OCI-LY1 (cell line): ENCODE data around the gene MED7.

Source experiments
- H2AFZ ChIP-seq: fragments of 200-600 bp; sonication (generic), shearing (Covaris generic); 2 replicates; pipeline ENCODE4 v1.6.0; 2014; ENCODE audit warnings: antibody characterized with exemption, mild to moderate bottlenecking, low read length
- H3F3A ChIP-seq: fragments of 200-600 bp; sonication (generic), shearing (Covaris generic); 2 replicates; pipeline ENCODE4 v1.6.0; 2014; ENCODE audit warnings: mild to moderate bottlenecking, antibody characterized with exemption, low read length, moderate library complexity; ENCODE audit not compliant: insufficient read depth
- H3K27ac ChIP-seq: fragments of 200-600 bp; sonication (generic); 2 replicates; pipeline ENCODE4 v1.5.1; 2014; ENCODE audit warnings: low read length, mixed run types, mild to moderate bottlenecking, low read depth; ENCODE audit not compliant: poor library complexity, severe bottlenecking
- H3K27me3 ChIP-seq: fragments of 200-600 bp; sonication (generic); 2 replicates; pipeline ENCODE4 v1.6.0; 2014; ENCODE audit warnings: antibody characterized with exemption, mild to moderate bottlenecking, low read length, moderate library complexity; ENCODE audit not compliant: insufficient read depth
- H3K36me3 ChIP-seq: fragments of 200-600 bp; sonication (generic); 2 replicates; pipeline ENCODE4 v1.6.1; 2014; ENCODE audit warnings: mild to moderate bottlenecking, antibody characterized with exemption, low read length, moderate library complexity, mixed read lengths; ENCODE audit not compliant: insufficient read depth
- H3K4me1 ChIP-seq: fragments of 200-600 bp; sonication (generic); 2 replicates; pipeline ENCODE4 v1.5.1; 2014; ENCODE audit warnings: mild to moderate bottlenecking, low read length, moderate library complexity; ENCODE audit not compliant: insufficient read depth, severe bottlenecking
- H3K4me2 ChIP-seq: fragments of 200-600 bp; sonication (generic), shearing (Covaris generic); 2 replicates; pipeline ENCODE4 v1.6.1; 2014; ENCODE audit warnings: low read length
- H3K4me3 ChIP-seq: fragments of 200-600 bp; sonication (generic); 2 replicates; pipeline ENCODE4 v1.5.1; 2014; ENCODE audit warnings: low read length, low read depth, mild to moderate bottlenecking, mixed read lengths; ENCODE audit not compliant: poor library complexity, severe bottlenecking
- H3K79me2 ChIP-seq: fragments of 200-600 bp; shearing (Covaris generic); 2 replicates; pipeline ENCODE4 v1.6.1; 2016; ENCODE audit warnings: mixed run types, low read length, mixed read lengths; ENCODE audit not compliant: insufficient read depth
- H3K9ac ChIP-seq: fragments of 200-600 bp; sonication (generic), shearing (Covaris generic); 2 replicates; pipeline ENCODE4 v1.6.1; 2014; ENCODE audit warnings: mild to moderate bottlenecking, low read length, mixed read lengths
- H3K9me2 ChIP-seq: fragments of 200-600 bp; sonication (generic), shearing (Covaris generic); 2 replicates; pipeline ENCODE4 v1.6.1; 2014; ENCODE audit warnings: low read depth, mild to moderate bottlenecking, low read length, mixed read lengths
- H3K9me3 ChIP-seq: fragments of 200-600 bp; shearing (Covaris generic); 2 replicates; pipeline ENCODE4 v1.6.1; 2014; ENCODE audit warnings: low read length, mixed read lengths
- H4K20me1 ChIP-seq: fragments of 200-600 bp; sonication (generic), shearing (Covaris generic); 2 replicates; pipeline ENCODE4 v1.6.0; 2016; ENCODE audit warnings: mild to moderate bottlenecking, low read length; ENCODE audit not compliant: insufficient read depth
- EZH2 ChIP-seq: fragments of 200-600 bp; sonication (generic), shearing (Covaris generic); IDR thresholded peaks from 2 replicates; pipeline ENCODE4 v1.8.0; 2017; ENCODE audit warnings: borderline replicate concordance, mixed run types, mild to moderate bottlenecking, antibody characterized with exemption, low read length, moderate library complexity, mixed read lengths
- TF ChIP-seq, protein P1 (sequence below): fragments of 200-600 bp; sonication (generic), shearing (Covaris generic); IDR thresholded peaks from 2 replicates; pipeline ENCODE4 v1.5.1; 2017; ENCODE audit warnings: mild to moderate bottlenecking, antibody characterized with exemption, low read length, moderate library complexity, mixed read lengths

MED7 gene

DNA sequence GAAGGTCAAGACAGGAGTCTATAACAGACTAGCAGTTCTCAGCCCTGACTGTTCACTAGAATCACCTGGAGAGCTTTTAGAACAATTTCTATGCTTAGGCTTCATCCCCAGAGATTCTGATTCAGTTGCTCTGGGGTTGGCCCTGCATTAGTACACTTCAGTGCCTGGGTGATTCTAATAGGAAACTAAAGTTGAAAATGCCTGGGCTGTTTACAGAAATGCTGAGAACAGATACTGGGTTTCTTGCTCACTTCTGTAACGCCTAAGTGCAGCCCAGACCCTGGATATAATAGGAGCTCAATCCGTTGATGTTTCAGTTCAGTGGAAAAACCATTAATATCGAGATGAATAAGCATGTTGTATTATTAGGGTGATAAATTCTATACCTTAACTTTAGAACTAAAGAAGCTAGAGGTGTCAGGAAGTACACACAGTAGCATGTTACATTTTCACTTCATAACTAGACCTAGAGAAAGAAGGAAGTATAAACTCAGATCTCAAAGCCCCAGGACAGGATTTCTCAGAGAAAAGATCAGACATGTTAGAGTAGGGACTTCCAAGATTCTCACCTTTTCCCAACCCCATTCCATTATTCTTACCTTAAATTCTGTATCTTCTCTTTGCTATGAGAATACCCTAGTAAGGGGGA is 54.2 kb downstream of the MED7 start:
- H2AFZ ChIP-seq = no peak overlapping the region
- no peaks in the 10 kb centered on the region for H3K9me3 ChIP-seq
- no peaks in the 10 kb centered on the region for H3K36me3 ChIP-seq
- no peak overlapping the region for H3K9ac ChIP-seq
- H3K4me1 ChIP-seq = no peaks in the 10 kb centered on the region
- no peaks in the 10 kb centered on the region for H3K27me3 ChIP-seq
- H3K4me2 ChIP-seq = no peak overlapping the region
- no peaks in the 10 kb centered on the region for H4K20me1 ChIP-seq
- no peaks in the 10 kb centered on the region for H3K9me2 ChIP-seq
- H3K79me2 ChIP-seq = no peaks in the 10 kb centered on the region
- TF ChIP-seq, protein P1, sequence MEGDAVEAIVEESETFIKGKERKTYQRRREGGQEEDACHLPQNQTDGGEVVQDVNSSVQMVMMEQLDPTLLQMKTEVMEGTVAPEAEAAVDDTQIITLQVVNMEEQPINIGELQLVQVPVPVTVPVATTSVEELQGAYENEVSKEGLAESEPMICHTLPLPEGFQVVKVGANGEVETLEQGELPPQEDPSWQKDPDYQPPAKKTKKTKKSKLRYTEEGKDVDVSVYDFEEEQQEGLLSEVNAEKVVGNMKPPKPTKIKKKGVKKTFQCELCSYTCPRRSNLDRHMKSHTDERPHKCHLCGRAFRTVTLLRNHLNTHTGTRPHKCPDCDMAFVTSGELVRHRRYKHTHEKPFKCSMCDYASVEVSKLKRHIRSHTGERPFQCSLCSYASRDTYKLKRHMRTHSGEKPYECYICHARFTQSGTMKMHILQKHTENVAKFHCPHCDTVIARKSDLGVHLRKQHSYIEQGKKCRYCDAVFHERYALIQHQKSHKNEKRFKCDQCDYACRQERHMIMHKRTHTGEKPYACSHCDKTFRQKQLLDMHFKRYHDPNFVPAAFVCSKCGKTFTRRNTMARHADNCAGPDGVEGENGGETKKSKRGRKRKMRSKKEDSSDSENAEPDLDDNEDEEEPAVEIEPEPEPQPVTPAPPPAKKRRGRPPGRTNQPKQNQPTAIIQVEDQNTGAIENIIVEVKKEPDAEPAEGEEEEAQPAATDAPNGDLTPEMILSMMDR = no peak
- TF ChIP-seq EZH2 = no peak
- no peaks in the 10 kb centered on the region for H3F3A ChIP-seq
- H3K27ac ChIP-seq = no peak overlapping the region
- no peak overlapping the region for H3K4me3 ChIP-seq
